HG03432 (cell line): ENCODE data around the gene TAS2R40.
A peak's percentile ranks its signal among the peaks of the same experiment; 100 is the strongest.

Source experiments
- ATAC-seq: cut with Tn5 transposase; IDR thresholded peaks from one replicate; pipeline ENCODE4 v1.9.1; 2021; ENCODE audit warnings: mild to moderate bottlenecking, moderate library complexity; ENCODE audit not compliant: unreplicated experiment

Gene TAS2R40

DNA sequence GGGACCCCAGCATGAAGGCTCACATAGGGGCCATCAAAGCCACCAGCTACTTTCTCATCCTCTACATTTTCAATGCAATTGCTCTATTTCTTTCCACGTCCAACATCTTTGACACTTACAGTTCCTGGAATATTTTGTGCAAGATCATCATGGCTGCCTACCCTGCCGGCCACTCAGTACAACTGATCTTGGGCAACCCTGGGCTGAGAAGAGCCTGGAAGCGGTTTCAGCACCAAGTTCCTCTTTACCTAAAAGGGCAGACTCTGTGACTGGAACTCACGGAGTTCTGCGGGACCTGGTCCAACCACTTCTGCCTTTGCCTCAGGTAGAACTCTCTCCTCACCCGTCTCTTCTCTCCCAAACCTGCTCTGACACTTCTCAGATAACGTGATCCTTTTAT lies 945 bp downstream of the TAS2R40 start:
- no peak for ATAC-seq

DNA sequence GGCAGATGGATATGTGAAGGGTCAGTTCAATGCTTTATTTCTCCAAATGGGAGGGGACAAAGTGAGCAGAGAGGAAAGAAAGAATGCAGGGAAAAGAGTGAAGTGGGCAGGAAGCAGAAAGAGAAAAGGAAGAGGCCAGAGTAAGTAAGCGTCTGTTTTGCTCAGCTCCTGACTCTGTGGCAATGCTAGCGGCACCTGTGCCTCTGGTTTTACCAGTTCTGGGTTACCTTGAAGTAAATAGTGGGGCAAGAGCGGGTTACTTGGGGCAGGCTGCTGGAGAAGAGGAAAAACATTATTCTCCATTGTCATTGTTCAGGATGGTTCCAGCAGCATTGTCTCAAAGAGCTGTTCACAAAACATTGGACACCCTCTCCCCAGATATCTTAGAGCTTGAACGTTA lies 1.9 kb downstream of the TAS2R40 start:
- no peak for ATAC-seq

- no peak for ATAC-seq
Measured at GRCh38 chr7:143225047-143225446, 3.2 kb downstream of the TAS2R40 start.

DNA sequence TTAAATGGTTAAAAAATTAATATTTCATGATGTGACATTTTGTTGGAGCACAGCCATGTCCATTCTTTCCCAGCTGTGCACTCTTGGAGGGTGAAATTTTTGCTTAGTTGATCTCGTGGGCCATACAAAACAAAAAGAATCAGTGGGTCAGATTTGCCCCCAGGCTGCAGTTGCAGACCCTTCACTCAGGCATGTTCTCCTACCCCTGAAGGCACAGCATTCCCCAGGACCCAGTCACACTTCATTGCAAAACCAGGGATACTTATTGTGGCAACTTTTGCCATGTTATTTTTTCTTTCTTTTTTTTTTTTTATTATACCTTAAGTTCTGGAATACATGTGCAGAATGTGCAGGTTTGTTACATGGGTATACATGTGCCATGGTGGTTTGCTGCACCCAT lies 6.0 kb downstream of the TAS2R40 start:
- ATAC-seq, result no peak

GRCh38 chr7:143229054-143229790 lies 7.4 kb downstream of the TAS2R40 start:
- no peak for ATAC-seq

GRCh38 chr7:143230602-143231457 lies 9.0 kb downstream of the TAS2R40 start:
- no peak for ATAC-seq

- no peak for ATAC-seq
Measured at GRCh38 chr7:143233816-143234532, 12.1 kb downstream of the TAS2R40 start.

DNA sequence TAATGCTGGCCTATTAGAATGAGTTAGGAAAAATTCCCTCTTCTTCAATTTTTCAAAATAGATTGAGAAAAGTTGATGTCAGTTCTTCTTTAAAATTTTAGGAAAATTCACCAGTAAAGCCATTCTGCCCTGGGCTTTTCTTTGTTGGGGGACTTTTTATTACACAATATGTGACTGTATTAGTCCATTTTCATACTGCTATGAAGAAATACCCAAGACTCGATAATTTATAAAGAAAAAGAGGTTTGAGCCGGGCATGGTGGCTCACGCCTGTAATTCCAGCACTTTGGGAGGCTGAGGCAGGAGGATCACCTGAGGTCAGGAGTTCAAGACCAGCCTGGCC lies 12.7 kb downstream of the TAS2R40 start:
- no peak for ATAC-seq

- no peak for ATAC-seq
Measured at GRCh38 chr7:143235561-143235960, 13.7 kb downstream of the TAS2R40 start.

DNA sequence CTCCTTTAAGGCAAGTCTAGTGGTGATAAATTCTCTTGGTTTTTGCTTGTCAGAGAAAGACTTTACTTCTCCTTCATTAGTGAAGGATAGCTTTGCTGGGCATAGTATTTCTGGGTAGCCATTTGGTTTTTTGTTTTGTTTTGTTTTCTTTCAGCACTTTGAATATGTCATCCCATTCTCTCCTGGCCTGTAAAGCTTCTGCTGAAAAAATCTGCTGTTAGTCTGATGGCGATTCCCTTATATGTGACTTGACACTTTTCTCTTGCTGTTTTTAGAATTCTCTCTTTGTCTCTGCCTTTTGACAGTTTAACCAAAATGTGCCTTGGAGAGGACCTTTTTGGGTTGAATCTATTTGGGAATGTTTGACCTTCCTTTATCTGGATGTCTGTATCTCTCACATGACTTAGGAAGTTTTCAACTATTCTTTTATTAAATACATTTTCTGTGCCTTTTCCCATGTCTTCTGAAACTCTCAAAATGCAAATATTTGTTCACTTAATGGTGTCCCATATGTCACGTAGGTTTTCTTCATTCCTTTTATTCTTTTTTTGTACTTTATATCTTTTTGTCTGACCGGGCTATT lies 14.7 kb downstream of the TAS2R40 start:
- no peak for ATAC-seq

GRCh38 chr7:143237366-143237765 lies 15.5 kb downstream of the TAS2R40 start:
- no peak for ATAC-seq

DNA sequence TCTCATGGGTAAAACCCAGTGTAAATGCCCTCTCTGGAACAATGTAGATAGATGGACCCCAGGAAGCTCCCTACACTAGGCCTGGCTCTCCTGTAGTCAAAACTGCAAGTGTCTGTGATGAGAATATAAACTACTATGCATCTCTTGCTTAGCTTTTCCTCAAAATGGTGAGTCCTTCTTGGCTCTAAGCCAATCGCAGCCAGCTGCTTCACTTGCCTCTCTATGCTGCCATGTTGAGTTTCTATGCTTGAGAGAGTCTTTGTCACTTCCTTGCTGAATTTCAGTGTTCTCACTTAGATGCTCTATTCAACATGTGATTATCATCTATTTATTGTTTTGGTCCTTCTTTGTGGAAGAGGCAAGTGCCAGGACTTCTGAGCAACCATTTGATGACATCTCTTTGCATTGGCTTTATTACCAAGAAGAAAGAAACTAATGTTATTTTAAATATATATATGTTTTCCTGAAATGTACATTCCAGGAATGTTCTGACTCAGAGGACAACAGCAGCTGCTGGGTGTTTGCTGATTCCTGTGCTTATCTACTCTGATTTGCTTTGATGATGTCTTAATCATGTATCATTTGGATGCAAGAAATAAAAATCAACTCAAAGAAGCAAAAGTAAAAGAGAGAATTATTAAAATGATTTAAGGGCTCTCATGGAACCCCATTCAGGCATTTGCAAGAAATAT lies 16.6 kb downstream of the TAS2R40 start:
- ATAC-seq, result no peak

GRCh38 chr7:143239813-143240212 lies 18.0 kb downstream of the TAS2R40 start:
- ATAC-seq, result no peak

DNA sequence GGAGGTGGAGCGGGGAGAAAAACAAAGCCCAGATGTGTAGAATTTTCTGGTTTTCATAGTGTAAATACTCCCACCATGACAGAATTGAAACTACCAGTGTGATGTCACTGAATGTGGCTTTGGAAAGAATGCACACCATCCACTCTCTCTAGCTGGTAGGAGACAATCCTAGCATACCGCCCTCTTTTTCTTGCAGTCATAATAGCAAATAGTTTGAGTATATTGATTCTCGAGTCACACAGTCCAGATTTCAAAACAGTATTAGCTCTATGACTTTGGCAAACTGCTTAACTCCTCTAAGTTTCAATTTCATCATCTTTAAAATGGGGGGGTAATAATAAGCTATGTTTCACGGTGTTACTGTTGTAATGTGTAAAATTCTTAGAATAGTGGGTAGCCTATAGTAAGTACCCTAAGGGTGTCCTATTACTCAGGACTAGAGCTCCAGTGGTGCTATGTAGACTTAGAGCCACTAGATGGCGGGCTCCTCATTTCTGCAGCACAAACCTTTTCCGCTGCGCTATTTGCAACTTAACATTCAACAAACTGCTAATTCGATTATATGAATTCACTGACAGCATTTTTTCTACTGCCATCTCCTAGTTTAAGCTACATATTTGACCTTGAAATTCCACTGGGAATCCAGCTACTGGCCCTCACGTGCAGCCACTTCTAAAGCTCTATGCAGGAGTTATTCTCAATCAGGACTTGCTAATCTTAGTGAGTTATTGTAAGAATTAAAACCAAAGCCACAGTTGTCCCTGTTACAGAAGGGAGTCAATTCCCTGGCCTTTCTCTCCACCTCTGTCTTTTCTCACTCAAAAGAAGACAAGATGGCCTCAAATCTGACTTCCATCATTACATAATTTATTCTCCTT lies 18.7 kb downstream of the TAS2R40 start:
- ATAC-seq, result peak; percentile 95

DNA sequence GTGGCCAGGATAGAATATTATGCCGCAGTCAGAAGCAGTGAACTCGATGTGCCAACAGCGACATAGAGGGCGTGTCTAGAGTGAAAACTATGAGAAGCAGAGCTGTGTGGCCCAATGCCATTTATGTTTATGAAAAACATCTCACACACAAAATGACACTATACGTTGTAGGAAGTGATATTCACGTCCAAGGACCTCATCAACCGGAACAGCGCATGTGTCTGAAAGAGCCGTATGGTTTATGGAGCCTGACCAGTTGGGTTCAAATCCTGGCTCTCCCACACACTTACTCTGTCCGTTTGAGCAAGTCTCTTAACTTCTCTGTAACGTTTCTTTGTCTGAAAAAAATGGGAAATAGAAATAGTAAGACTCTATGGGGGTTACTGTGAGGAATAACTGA lies 20.5 kb downstream of the TAS2R40 start:
- ATAC-seq, result no peak

DNA sequence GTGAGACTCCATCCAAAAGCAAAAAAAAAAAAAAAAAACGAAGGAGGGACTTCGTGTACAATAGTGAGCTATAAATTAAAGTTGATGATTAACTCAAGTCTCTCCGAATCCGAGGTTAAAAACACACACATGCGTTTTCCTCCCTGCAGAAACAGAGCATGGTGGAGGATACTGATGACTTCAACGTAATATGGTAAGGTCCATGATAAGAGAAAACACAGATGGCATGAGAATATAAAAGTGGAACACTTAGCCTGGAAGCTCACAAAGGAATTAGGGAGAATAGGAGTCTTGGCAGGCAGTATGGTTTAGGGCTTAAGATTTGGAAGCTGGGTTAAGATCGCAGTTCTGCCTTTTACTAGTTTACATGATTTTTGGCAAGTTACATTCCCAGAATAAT lies 21.3 kb downstream of the TAS2R40 start:
- ATAC-seq, result no peak

GRCh38 chr7:143243614-143244013 lies 21.8 kb downstream of the TAS2R40 start:
- ATAC-seq, result no peak

GRCh38 chr7:143244321-143244720 lies 22.5 kb downstream of the TAS2R40 start:
- ATAC-seq, result no peak

GRCh38 chr7:143245123-143245522 lies 23.3 kb downstream of the TAS2R40 start:
- ATAC-seq, result no peak

- no peak for ATAC-seq
Measured at GRCh38 chr7:143247372-143247771, 25.5 kb downstream of the TAS2R40 start.
